ENCODE data around the gene SLC19A1. TPM values are rescaled to one million over a fixed set of nuclear protein-coding genes. Genes with fewer than 3 reads are reported as not detected.

Gene SLC19A1
- total RNA-seq, 4 donors from 2014 or later, result 7.6 to 12.8 (median 10.3) TPM; not detected in 1

DNA sequence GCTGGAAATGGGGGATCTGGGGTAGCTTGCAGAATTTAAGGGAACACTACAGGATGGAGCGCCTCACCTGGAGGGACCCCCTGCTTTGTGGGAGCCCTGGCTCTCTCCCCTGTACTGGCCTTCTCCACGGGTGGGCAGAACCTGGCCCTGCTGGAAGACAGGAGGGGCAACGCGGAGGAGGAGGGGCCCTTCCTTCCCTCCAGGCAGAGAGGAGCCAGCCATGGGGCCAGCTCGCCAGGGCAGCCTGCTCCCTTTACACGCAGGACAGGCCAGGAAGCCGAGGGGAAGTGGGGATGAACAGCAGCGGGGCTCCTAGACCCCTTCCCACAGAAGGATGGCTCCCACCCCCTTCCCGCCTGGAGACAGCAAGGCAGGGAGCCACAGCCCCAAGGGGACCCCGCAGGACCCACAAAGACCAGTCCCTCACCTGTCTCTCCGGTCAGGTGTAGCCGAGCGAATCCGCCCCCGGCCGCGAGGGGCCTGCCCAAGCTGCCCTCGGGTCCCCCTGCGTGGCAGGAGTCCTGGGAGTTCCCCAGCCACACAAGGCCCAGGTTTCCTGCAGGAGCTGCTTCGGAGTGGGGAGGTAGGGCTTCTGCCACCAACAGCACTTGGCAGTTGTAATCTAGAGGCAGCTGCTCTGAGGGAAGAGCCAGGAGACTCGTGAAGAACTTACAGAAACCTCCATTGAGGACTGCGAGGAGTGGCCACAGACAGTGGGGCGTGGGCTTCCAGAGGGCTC lies 1.6 kb upstream of the SLC19A1 start:
- H3K27ac ChIP-seq, result no peak overlapping the region
- H3K4me1 ChIP-seq, result peaks cover 0 to 7% of the 10 kb centered on the region in 2 donors
- no peak for TF ChIP-seq POLR2A (IDR thresholded peaks at IDR 0.05)
- TF ChIP-seq, protein P1, sequence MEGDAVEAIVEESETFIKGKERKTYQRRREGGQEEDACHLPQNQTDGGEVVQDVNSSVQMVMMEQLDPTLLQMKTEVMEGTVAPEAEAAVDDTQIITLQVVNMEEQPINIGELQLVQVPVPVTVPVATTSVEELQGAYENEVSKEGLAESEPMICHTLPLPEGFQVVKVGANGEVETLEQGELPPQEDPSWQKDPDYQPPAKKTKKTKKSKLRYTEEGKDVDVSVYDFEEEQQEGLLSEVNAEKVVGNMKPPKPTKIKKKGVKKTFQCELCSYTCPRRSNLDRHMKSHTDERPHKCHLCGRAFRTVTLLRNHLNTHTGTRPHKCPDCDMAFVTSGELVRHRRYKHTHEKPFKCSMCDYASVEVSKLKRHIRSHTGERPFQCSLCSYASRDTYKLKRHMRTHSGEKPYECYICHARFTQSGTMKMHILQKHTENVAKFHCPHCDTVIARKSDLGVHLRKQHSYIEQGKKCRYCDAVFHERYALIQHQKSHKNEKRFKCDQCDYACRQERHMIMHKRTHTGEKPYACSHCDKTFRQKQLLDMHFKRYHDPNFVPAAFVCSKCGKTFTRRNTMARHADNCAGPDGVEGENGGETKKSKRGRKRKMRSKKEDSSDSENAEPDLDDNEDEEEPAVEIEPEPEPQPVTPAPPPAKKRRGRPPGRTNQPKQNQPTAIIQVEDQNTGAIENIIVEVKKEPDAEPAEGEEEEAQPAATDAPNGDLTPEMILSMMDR (IDR thresholded peaks at IDR 0.05), result no peak
- peak in 1 of 2 donors; percentile 14 for DNase-seq
- intact Hi-C loops (cut with DNase I; ENCODE audit: low total_unique reads), result no loop called here
- H3K9me3 ChIP-seq, result no peaks in the 10 kb centered on the region
- H3K4me3 ChIP-seq, result no peak overlapping the region
- H3K36me3 ChIP-seq, result no peaks in the 10 kb centered on the region
- H3K27me3 ChIP-seq, result no peaks in the 10 kb centered on the region

DNA sequence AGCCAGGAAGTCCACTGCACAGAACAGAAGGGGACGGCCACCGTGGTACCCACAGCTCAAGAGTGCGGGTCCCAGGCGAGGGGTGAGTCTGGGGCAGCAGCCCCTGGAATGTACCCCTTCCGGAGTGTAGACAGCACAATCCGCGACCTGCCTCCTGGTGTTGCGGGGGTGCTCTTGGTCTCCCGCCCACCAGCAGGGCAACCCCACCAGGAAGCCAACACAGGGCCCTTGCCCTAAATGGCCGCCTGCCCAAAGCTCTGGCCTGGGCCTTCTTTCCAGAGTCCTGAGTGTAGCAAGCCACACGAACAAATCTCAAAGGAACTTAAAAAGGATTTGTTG lies 1.1 kb upstream of the SLC19A1 start:
- intact Hi-C loops (cut with DNase I; ENCODE audit: low total_unique reads), result no loop called here
- DNase-seq, result peak; percentile 19 to 26
- H3K27ac ChIP-seq, result no peak overlapping the region
- no peak for TF ChIP-seq POLR2A (IDR thresholded peaks at IDR 0.05)
- TF ChIP-seq, protein P1 (IDR thresholded peaks at IDR 0.05), result no peak
- no peak overlapping the region for H3K4me3 ChIP-seq
- no peaks in the 10 kb centered on the region for H3K36me3 ChIP-seq
- peaks cover 0 to 7% of the 10 kb centered on the region in 2 donors for H3K4me1 ChIP-seq
- H3K27me3 ChIP-seq, result no peaks in the 10 kb centered on the region
- no peaks in the 10 kb centered on the region for H3K9me3 ChIP-seq

DNA sequence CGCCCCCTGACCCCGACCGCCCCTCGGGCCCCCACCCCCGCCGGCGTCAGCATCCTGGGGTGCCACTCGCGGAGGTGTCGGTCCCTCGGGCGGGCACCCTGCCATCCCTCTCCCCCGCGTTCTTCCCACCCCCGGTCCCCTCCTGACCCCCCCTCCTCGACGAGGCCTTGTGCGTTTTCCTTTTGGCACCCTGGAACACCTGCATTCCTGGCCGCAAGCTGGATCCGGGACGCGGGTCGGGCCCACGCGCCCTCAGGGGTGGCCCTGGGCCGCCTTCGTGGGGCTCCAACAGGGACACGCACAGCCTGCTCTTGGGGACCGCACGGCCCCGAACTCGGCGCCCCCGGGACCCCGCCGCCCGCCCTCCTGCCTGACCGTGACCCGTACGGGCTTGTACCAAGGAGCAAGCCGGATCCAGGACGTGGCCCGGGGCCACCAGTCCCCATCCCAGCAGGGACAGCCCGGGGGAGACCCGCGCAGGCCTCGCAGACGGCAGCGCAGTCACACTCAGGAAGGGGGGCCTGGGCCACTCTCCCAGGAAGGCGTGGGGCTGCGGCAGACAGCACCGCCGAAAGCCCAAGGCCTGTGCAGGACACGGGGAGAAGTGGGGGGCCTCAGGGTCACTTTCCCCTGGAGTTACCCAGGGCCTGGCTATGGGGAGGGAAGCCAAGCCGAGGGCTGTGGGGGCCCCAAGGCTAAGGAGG lies 579 bp upstream of the SLC19A1 start:
- intact Hi-C loops (cut with DNase I; ENCODE audit: low total_unique reads), result no loop called here
- Histone ChIP-seq H3K36me3 (no peaks in the 10 kb centered on the region), H3K27me3 (no peaks in the 10 kb centered on the region), H3K9me3 (no peaks in the 10 kb centered on the region), H3K27ac (peak overlapping the region; percentile 53 to 54), H3K4me1 (peaks cover 0 to 7% of the 10 kb centered on the region in 2 donors), H3K4me3 (peak overlapping the region; percentile 34 to 83)
- TF ChIP-seq, protein P1 (IDR thresholded peaks at IDR 0.05), result no peak
- no peak for TF ChIP-seq POLR2A (IDR thresholded peaks at IDR 0.05)
- peak; percentile 25 to 36 for DNase-seq

GRCh38 chr21:45541221-45542039 lies 810 bp downstream of the SLC19A1 start:
- Histone ChIP-seq H3K36me3 (no peaks in the 10 kb centered on the region), H3K27me3 (no peaks in the 10 kb centered on the region), H3K4me1 (peaks cover 0 to 7% of the 10 kb centered on the region in 2 donors), H3K4me3 (peak overlapping the region; percentile 34 to 83), H3K27ac (peak overlapping the region; percentile 42 to 53), H3K9me3 (no peaks in the 10 kb centered on the region)
- DNase-seq, result peak; percentile 71 to 72
- intact Hi-C loops (cut with DNase I; ENCODE audit: low total_unique reads), result no loop called here
- TF ChIP-seq, protein P1 (IDR thresholded peaks at IDR 0.05), result no peak
- no peak for TF ChIP-seq POLR2A (IDR thresholded peaks at IDR 0.05)
